Prostate gland (tissue), 2 donors: Measurements from ENCODE around the gene TVP23A. TPM values are rescaled to one million over a fixed set of nuclear protein-coding genes. Genes with fewer than 3 reads are reported as not detected.

Experiments
- DNase-seq: peaks from one replicate; pipeline ENCODE4 v3.0.0-alpha.2; 2019; ENCODE audit warnings: low spot score
- H3K27ac ChIP-seq, 2 donors: fragments of 200-600 bp; sonication (generic); 2 replicates each; pipeline ENCODE4 v1.5.1; 2017 to 2019
- H3K27me3 ChIP-seq: fragments of 200-600 bp; sonication (generic); replicated peaks from 2 replicates; pipeline ENCODE4 v1.5.1; 2019; ENCODE audit not compliant: insufficient read depth
- H3K36me3 ChIP-seq, 2 donors: fragments of 200-600 bp; sonication (generic); 1 replicate in 1 of 2; 2 replicates in 1 of 2; pipeline versions ENCODE4 v1.5.1 to v1.8.1; 2017 to 2019
- H3K4me1 ChIP-seq: fragments of 200-600 bp; sonication (generic); replicated peaks from 2 replicates; pipeline ENCODE4 v1.5.1; 2019
- H3K4me3 ChIP-seq, 2 donors: fragments of 200-600 bp; sonication (generic); 2 replicates each; pipeline ENCODE4 v1.5.1; 2017 to 2019
- H3K9me3 ChIP-seq: fragments of 200-600 bp; sonication (generic); 2 replicates; pipeline ENCODE4 v1.5.1; 2017
- CTCF ChIP-seq, 4 experiments: fragments of 200-600 bp in 2 of 4; fragments of 450-650 bp in 2 of 4; sonication (generic) in 2 of 4; IDR thresholded peaks; 1 replicate in 3 of 4; 2 replicates in 1 of 4; pipeline ENCODE4 v1.5.1; 2016 to 2019; ENCODE audit warnings: antibody characterized with exemption in 4 of 4, mild to moderate bottlenecking in 2 of 4, moderate library complexity in 2 of 4
- POLR2A ChIP-seq: fragments of 450-650 bp; IDR thresholded peaks from one replicate; pipeline ENCODE4 v1.6.1; 2016; ENCODE audit warnings: antibody characterized with exemption, mild to moderate bottlenecking
- POLR2AphosphoS5 ChIP-seq: sonication (generic); formaldehyde crosslinking; IDR thresholded peaks from one replicate; pipeline ENCODE4 v1.6.1; 2017; ENCODE audit warnings: antibody characterized with exemption
- WGBS: methylation state at CpG from one replicate; pipeline ENCODE4 v1.1.5; 2018; 5-methylcytosine and 5-hydroxymethylcytosine counted together
- intact Hi-C: fragments of 100-400 bp; cut with DNase I; formaldehyde crosslinking; loops from one replicate; pipeline ENCODE4 v1.14.2; 2022
- total RNA-seq, 2 donors: library from RNA; depleted of rRNA; stranded (reverse); fragments of >200 nt; gene quantifications; one replicate each; pipeline ENCODE4 v1.1.0, GENCODE V29; 2016

Gene TVP23A
- total RNA-seq, 2 donors from 2014 or later, result 0.27 to 5.8 TPM

- TF ChIP-seq POLR2A (no peak), CTCF (IDR thresholded peaks at IDR 0.05) (no peak), POLR2AphosphoS5 (no peak)
- intact Hi-C loops, result no loop called here
- H3K27me3 ChIP-seq, result no peaks in the 10 kb centered on the region
- 61% methylated on average over 2 of the region's 2 CpGs for WGBS
- no peaks in the 10 kb centered on the region for H3K36me3 ChIP-seq
- H3K4me1 ChIP-seq, result no peaks in the 10 kb centered on the region
- H3K9me3 ChIP-seq, result no peaks in the 10 kb centered on the region
- H3K27ac ChIP-seq, result no peak overlapping the region
- DNase-seq, result no peak
- no peak overlapping the region for H3K4me3 ChIP-seq
These were observed 28.6 kb upstream of the TVP23A start for GRCh38 chr16:10847176-10847575.

DNA sequence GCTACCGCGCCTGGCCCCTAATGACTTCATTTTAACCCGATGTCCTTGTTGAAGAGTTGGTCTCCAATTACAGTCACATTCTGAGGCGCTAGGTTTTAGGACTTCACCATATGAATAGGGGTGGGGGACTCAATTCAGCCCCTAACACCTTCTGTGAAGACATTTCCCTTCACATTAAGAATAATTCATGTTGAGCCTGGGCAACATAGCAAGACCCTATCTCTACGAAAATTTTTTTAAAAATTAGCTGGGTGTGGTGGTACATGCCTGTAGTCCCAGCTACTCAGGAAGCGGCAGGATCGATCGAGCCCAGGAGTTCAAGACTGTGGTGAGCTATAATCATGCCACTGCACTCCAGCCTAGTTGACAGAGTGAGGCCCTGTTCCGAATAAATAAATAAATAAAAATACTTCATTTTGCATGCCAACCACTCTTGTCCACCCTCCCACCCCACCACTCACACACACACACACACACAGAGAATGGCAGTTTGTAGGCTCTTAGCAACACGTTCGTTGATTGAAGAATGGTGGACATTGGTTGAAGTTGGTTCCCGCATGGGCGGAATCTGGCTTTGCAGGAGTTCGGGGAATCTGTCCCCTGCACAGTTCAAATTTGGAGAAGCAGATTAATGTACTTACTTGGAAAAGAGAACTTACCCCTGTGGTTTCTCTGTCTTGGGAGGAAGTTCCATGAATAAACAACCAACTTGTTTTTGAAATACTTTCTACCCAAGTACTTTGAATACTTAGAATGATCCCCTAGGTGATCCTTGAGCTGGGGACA is 27.8 kb upstream of the TVP23A start:
- 91% methylated on average over 14 of the region's 14 CpGs for WGBS
- Histone ChIP-seq H3K27me3 (peaks cover 2% of the 10 kb centered on the region), H3K9me3 (no peaks in the 10 kb centered on the region), H3K4me3 (no peak overlapping the region), H3K4me1 (no peaks in the 10 kb centered on the region), H3K36me3 (no peaks in the 10 kb centered on the region), H3K27ac (no peak overlapping the region)
- no peak for TF ChIP-seq CTCF (IDR thresholded peaks at IDR 0.05)
- no peak for TF ChIP-seq POLR2A
- no peak for TF ChIP-seq POLR2AphosphoS5
- intact Hi-C loops, result no loop called here
- no peak for DNase-seq

- WGBS, result 47% methylated on average over 16 of the region's 16 CpGs
- DNase-seq, result no peak
- Histone ChIP-seq H3K36me3 (no peaks in the 10 kb centered on the region), H3K27me3 (peaks cover 2% of the 10 kb centered on the region), H3K4me3 (no peak overlapping the region), H3K4me1 (no peaks in the 10 kb centered on the region), H3K27ac (no peak overlapping the region), H3K9me3 (no peaks in the 10 kb centered on the region)
- intact Hi-C loops, result no loop called here
- TF ChIP-seq POLR2AphosphoS5 (no peak), CTCF (IDR thresholded peaks at IDR 0.05) (no peak), POLR2A (no peak)
These were observed 22.1 kb upstream of the TVP23A start for GRCh38 chr16:10840703-10841102.

DNA sequence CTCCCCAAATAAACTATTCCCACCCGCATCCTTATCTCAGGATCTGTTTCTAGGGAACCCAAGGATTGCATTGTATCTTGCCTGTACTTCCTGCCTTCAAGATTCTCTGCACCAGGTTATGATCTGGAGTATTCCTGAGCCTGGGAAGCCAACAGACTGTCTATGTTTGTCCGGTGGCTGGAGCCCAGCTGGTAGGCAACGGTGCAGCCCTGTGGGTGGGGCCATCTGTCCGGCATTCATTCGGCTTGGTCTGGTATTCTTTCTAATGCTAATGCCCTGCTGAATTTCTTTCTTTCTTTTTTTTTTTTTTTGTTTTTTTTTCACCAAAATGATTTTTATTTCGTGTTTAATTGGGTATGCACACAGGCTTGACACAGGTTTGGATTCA is 20.7 kb upstream of the TVP23A start:
- intact Hi-C loops, result loop anchor here (5.0 kb wide), 1 partner anchor 52 kb away; no protein-coding TSS in a partner anchor
- Histone ChIP-seq H3K9me3 (no peaks in the 10 kb centered on the region), H3K4me1 (no peaks in the 10 kb centered on the region), H3K4me3 (no peak overlapping the region), H3K27ac (no peak overlapping the region), H3K36me3 (no peaks in the 10 kb centered on the region), H3K27me3 (peaks cover 2% of the 10 kb centered on the region)
- TF ChIP-seq CTCF (IDR thresholded peaks at IDR 0.05) (no peak), POLR2A (no peak), POLR2AphosphoS5 (no peak)
- WGBS, result 36% methylated on average over 6 of the region's 6 CpGs
- no peak for DNase-seq
